ENCODE results near the gene HTATSF1.

Gene HTATSF1

GRCh38 chrX:136497556-136498052 is at the start of gene HTATSF1:
HTATSF1 (plus strand) TSS chrX:136497592; CDS start chrX:136497685, 93 bp downstream.
- peak; percentile 9 for DNase-seq (ENCODE audit: low read depth)

GRCh38 chrX:136447968-136448367 is 49.4 kb upstream of the HTATSF1 start:
- DNase-seq (ENCODE audit: low read depth), result no peak

DNA sequence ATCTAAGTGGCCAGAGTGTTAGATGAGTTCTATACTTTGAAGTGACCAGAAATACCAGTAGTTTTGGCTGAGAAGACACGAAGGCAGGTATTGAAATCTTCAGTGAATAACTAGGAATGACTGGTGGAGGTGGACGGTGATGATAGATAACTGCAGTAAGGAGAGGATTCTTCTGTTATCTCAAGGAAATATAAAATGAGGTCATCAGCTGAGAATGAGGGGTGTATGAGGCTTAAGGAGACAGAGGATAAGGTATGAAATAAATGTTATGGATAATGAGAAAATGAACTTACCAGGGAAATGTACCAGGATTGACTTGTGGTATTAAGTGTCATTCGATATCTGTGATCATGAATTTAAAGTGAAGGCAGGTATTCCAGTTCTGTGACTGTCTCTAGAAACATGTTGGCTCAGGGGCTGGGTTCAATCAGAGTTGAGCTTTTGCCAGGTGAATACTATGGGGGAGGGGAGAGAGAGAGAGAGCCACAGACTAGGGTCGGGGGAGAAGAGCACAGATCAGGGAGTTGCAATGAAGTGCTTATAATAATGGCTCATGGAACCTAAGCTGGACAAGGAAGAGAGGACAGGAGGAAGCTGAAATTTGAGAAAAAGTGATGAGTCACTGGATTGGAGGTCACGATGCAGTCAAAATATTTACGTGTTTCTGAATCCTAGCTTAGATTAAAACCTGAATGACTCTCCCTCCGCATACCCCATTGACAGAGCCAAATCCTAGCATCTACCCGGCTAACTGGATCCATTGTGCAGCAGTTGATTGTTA is 47.2 kb upstream of the HTATSF1 start:
- DNase-seq (ENCODE audit: low read depth), result no peak

DNA sequence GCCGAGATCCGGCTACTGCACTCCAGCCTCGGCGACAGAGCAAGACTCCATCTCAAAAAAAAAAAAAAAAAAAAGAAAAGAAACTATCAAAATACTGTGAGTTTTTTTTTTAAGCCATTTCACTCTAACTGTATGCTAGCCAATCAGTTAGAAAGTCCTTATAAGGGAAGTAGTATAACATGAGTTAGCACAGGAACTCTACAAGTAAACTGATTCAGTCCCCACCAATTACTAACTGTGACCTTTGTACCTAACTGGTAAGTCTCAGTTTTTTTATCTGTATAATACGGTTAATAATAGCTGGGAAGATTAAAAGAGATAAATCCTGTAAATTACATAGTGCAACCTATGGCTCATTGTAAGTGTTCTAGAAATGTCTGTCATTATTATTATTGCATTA is 44.8 kb upstream of the HTATSF1 start:
- DNase-seq (ENCODE audit: low read depth), result no peak

DNA sequence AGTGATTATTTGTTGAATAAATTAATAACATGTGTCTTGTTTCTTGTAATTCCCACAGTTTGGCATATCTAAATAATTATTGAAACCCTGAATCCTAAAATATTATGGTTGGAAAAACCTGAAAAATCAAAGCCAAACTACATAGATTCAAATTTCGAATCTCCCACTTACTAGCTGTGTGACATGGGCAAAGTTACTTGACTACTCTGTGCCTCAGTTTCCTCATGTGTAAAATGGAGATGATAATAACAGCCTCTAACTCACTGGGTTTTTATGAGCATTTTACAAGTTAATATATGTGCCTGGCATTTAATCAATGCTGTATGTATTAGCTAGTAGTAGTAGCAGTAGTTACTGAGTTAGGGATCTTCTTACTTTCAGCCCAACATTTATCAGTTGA is 44.3 kb upstream of the HTATSF1 start:
- no peak for DNase-seq (ENCODE audit: low read depth)

DNA sequence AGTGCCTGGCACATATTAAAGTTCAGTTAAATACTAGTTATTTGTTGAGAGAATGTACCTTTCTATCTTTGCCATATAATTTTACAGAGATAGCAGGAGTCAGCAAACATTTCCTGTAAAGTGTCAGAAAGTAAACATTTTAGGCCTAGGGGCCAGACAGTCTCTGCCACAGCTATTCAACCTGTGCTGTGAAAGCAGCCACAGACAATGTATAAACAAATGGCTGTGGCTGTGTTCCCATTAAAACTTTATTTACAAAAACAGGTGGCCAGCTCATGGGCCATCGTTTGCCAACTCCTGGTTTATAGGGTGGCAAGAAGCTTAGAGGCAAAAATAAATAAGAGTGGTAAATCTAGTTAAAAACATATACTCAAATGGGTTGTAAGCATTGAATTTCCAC is 43.6 kb upstream of the HTATSF1 start:
- DNase-seq (ENCODE audit: low read depth), result no peak

- no peak for DNase-seq (ENCODE audit: low read depth)
Observed at GRCh38 chrX:136456133-136456532, 41.3 kb upstream of the HTATSF1 start.

DNA sequence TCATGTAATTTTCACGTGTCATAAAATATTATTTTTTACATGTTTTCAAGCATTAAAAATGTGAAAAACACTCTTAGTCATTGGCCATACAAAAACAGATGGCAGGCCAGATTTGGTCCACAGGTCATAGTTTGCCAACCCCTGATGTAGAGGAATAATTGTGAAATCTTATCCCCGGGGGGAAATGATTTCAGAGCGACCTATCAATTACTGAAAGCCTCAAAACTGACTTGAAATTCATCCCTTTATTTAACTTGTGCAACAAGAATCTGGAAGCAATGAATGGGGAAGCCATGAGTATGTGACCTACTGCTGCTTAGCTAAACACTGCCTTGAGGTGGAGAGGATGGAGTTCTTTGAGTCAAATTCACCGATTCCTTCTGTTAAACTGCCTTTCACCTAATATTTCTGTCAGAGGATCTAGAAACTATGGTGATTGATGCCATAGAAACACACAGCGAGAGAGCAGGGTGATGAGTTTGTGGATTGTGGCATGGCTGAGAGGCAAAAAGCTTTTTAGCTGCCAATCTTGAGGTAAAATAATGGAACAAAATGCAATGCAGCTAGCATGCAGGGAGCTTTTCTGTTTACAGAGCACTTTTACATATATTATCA is 40.0 kb upstream of the HTATSF1 start:
- no peak for DNase-seq (ENCODE audit: low read depth)

DNA sequence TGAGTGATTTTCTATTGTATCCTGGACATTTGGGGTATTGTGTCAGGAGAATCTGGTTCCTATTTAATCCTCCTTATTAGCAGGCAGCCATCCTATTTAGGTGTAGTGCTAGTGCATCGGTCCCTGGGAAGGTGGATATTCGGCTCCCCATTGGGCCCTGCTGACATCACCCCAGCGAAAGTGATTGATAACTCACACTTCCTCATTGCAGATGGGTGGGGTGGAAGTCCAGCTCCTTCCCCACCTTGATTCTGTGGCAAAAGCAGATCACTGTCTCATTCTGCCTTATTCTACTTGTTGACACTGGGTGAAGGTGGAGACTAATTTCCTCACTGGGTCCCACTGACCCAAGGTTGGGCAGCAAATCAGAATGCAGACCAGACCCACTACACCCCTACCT is 32.8 kb upstream of the HTATSF1 start:
- no peak for DNase-seq (ENCODE audit: low read depth)

DNA sequence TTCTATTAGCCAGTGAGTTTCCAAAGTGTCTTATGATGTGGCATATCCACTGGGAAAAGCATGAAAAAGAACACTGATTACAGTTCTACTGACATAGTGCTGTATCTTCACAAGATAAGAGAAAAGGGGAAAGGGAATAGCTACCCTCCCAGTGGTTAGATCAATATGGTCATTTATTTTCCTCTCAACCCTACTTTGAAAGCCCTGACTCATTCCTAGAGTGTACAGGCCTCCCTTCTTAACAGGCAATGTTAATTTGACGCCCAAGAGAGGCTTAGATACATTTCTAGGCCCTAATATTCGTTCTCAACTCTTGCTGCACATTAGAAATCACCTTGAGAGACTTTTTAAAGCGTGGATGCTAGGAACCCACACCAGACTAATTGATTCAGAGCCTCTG is 30.1 kb upstream of the HTATSF1 start:
- no peak for DNase-seq (ENCODE audit: low read depth)

DNA sequence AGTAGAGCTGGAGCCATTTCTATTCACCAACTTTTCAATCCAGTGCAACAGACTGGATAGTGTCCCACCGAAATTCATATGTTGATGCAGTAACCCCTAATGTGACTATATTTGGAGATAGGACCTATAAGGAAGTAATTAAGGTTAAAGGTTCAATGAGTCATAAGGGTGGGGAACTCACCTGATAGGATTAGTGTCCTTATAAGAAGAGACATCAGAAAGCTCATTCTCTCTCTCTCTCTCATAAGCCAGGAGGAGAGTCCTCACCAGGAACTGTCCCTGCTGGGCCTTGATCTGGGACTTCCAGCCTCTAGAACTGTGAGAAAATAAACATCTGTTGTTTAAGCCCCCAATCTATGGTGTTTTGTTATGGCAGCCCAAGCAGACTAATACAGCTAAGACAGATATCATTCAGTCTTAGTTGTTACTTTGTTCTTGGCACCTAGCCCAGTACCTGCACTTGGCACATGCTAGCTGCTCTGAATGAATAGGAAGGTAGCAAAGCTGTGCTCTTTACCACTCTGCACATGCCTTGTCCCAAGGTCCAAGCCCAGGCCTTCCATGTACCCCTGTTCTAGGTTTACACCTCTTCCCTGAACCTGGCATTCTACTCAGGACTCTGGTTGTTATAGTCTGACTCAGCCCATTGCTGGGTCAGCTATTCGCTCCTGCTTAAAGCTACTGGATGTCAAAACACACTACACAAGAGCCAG is 28.8 kb upstream of the HTATSF1 start:
- DNase-seq (ENCODE audit: low read depth), result no peak

- no peak for DNase-seq (ENCODE audit: low read depth)
Observed at GRCh38 chrX:136473663-136474062, 23.7 kb upstream of the HTATSF1 start.

DNA sequence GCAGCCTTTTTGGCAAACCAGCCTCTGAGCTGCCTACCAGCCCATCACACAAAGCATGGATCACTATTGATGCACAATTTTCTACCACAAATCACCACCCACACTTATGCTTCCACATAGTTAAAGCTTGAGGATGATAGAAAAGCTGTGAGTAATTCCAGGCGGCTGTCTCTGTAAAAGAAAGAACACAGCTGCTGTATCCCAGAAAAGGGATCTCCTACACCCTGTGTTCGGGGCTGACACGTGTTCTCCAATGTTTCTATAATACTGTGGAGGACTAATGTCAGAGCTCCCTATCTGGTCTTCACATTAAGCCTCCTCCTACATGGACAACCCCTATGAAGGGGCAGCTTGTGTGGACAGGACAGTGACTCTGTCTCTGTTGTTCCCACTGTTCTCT is 22.2 kb upstream of the HTATSF1 start:
- no peak for DNase-seq (ENCODE audit: low read depth)

DNA sequence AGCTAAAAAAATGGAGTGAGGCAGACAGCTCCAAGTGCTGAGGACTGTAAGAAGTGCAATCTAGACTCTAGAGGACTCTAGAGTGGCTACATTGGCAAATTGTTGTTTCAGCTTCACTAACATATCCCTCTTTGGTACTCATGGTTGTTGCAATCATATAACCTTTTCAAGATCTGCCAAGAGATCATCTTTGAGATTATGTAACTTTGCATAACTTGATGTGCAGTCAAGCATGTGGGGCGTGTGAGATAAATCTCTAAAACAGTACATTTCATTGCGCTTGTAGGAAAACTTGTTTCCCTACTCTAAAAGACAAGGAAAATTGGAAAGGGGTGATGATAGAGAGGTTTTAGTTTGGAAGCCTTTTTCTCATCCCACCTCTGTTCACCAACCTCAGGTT is 20.9 kb upstream of the HTATSF1 start:
- no peak for DNase-seq (ENCODE audit: low read depth)

DNA sequence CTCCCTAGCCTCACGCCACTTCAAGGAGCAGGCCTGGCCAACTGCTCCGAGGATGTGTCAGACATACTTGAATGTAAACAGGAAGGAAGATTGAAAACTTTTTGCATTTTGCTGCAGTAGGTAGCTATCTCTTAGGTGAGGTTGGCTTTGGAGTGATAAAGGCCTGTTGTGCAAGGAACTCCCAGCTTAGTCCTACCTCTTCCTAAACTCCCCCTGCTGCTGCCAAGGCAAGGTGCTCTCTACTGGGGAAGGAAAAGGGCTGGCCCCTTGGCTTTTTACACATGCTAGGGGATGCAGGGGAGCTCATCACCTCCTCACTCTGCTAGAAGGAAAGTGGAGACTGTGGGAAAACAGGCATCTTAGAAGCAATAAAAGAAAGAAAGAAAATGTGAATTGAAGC is 20.4 kb upstream of the HTATSF1 start:
- DNase-seq (ENCODE audit: low read depth), result no peak

GRCh38 chrX:136480383-136480782 is 17.0 kb upstream of the HTATSF1 start:
- DNase-seq (ENCODE audit: low read depth), result no peak

DNA sequence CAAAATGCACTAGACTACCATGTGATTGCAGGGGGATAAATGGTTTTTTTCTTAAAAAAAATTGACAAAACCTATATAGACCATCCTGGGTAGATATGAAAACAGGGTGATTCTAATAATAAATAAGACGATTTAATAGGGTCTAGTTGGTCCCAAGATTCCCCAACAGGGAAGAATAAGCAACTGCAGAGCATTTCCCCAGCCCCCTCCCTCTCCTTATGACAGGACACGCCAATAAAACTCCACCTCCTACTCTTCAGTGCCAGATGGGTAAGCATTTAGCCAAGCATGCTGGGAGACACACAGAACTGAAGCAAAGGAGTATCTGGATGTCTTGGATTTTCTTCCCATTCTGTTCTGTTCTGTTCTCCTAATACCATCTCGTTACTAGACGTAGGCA is 9.7 kb upstream of the HTATSF1 start, which contains the start of gene BRS3:
Gene BRS3 (plus strand): TSS at position 301 of the 400 bp plus-strand sequence. CDS start 168 bp downstream, outside the sequence.
- DNase-seq (ENCODE audit: low read depth), result no peak

DNA sequence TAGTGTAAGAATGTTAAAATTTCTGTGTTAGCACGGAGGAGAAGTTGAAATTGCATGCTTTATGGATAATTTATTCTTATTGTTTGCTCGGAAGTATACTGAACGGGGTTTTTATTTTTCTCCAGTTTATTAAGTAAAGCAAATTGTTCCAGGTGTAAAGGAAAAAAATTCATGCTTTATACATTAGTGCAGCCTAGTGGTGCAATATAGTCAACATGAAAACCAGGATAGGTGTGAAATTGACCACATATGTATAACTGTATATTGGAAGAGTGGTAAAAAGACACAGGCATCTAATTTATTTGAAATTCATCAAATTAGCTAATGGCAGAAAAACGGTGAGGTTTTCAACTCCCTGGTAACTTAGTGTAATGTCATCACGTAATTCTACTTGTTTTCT is 8.7 kb upstream of the HTATSF1 start:
- no peak for DNase-seq (ENCODE audit: low read depth)

DNA sequence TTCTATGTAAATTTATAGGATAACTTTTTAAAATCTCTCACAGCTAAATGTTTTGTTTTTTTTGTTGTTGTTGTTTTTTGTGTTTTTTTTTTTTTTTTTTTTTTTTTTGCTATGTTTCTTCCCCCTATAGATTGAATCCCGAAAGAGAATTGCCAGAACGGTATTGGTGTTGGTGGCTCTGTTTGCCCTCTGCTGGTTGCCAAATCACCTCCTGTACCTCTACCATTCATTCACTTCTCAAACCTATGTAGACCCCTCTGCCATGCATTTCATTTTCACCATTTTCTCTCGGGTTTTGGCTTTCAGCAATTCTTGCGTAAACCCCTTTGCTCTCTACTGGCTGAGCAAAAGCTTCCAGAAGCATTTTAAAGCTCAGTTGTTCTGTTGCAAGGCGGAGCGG is 5.6 kb upstream of the HTATSF1 start:
- no peak for DNase-seq (ENCODE audit: low read depth)

DNA sequence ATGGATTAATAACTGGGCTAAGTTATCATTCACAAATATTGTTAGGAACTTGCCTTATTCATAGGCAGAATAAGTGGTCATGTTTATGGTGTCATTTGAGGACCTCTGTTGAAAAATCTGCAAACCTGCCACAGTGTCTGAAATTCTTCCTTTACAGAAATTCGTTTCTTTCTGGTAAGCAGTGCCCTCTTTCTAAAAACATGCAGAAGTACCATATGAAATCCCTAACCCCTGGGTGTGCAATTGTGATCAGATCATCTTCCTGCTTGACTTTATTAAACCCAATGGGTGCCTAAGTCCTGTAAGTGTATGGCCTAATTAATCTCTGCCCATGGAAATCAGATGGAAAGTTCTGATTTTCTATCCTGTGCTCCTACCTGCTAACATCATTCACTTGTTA is 4.4 kb upstream of the HTATSF1 start:
- DNase-seq (ENCODE audit: low read depth), result no peak

DNA sequence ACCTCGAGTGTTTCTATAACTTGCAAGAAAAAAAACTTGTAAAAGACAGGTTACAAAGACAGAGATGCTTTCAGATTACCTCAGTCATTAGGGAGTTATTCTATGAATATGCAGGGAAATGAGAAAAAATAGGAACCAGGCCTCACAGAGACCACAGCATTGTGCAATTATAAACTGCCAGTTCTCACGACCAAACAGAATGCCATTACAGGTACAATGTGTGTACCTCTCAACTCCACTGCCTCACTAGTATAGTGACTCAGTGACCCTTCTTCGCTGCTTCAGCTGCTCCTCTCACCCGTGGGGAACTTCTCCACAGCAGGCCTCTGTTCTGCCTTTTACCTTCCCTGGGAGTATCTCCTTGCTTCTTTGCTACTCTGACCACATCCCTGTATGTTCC is 2.3 kb upstream of the HTATSF1 start:
- DNase-seq (ENCODE audit: low read depth), result no peak

DNA sequence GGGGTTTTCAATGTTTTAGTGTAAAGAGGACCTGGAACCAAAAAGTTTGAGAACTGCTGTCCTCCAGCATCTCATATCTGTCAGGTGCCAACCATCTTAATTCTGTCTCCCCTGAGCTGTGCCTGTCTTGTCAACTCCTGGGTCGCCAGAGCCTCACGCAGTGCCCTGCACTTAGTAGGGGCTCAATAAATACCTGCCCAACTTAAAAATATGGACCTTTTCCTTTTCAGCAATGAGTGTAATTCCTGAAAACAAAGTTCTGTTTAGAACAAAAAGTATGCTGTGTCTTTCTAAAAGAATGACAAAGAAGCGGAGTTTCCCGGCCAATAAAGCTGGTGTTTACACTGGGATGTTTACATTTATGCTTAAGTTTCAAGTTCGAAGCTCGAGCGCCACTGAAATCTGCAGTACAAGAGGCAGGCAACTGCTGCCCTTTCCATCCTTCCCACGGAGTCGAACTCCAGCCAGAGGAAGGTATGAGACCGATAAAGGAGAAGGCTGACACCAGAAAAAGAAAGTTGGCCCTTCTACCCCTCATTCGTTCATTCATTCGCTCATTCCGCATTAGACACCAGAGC is 1.1 kb upstream of the HTATSF1 start:
- peak; percentile 0 for DNase-seq (ENCODE audit: low read depth)

Measured in HS-5 (cell line).